Measurements from ENCODE around the gene PCSK2.
"Not testable (repeated sequence)": the region's sequence is repeated elsewhere in the genome, so short reads cannot be mapped to it uniquely, and the experiment has no call there.

Gene PCSK2, protein sequence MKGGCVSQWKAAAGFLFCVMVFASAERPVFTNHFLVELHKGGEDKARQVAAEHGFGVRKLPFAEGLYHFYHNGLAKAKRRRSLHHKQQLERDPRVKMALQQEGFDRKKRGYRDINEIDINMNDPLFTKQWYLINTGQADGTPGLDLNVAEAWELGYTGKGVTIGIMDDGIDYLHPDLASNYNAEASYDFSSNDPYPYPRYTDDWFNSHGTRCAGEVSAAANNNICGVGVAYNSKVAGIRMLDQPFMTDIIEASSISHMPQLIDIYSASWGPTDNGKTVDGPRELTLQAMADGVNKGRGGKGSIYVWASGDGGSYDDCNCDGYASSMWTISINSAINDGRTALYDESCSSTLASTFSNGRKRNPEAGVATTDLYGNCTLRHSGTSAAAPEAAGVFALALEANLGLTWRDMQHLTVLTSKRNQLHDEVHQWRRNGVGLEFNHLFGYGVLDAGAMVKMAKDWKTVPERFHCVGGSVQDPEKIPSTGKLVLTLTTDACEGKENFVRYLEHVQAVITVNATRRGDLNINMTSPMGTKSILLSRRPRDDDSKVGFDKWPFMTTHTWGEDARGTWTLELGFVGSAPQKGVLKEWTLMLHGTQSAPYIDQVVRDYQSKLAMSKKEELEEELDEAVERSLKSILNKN

DNA sequence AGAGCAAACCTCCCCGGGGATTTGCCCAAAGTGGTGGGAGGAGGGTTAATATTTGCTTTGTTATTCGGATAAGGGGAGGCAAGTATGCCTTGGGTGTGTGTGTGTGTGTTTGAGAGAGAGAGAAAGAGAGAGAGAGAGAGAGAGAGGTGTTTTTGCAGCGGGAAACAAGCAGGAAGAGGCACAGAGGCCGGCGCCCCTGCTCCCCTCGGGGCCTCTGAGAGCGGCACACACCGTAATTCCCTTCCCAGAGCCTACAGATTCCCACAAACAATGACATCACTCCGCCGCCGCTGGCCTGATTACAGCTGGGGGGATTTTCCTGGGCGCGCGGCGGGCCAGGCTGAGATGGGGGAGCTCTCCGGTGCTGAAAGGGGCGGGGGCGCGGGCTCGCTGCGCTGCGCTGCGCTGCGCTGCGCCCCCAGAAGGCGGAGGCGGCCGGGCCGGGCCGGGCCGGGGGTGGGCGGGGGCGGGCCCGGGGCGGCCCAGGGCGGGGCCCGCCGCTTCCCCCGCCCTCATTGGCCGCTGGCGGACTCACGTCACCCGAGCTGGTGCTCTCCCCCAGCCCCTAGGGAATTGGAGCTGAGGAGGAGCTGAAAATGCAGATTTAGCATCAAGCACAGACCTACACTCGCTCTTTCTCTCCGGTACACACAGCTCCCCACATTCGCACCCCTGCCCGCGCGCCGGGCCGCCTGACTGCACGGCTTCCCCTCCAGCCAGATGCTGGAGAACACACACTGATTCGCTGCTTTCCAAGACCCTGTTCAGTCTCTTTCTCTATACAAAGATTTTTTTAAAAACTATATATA is at the start of gene PCSK2:
PCSK2 (plus strand) TSS at position 631 of the 809 bp plus-strand sequence. CDS start 266 bp downstream, outside the sequence.
- no peak for DNase-seq

DNA sequence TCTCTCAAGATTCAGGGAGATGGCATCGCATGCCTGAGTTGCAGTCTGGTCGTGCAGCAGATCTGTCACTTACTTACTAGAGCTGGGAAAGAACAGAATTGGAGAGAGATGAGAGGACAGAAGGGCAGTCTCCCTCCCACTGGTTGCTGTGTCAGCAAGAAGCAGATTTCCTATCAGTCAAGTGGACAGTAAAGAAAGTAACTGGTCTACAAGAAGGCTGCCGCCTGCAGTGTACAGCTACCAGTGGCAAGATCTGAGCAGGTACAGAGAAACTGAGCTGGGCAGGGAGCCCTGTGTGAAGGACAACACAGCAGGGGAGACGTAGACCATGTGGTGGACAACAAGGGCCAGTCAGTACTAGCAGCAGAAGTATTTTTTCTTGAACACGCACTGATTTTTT is 49.5 kb upstream of the PCSK2 start:
- no peak for DNase-seq

DNA sequence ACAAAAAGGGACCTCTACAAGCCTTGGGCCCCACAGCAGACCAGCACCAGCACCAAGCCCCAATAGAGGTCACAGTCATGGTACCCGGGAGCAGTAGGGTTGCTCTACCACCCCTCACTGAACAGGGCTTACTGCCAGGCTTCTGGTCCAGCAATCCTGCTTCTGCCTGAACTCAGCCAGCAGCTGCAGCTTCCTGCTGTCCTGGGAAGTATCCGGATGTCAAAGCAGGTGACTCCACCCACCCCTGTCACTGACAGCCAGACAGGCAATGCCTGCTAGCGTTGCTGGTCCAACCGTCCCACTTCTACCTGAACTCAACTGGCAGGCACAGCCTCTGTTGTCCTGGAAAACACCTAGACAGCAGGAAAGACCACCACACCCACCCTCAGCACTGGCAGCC is 47.0 kb upstream of the PCSK2 start:
- DNase-seq, result no peak

DNA sequence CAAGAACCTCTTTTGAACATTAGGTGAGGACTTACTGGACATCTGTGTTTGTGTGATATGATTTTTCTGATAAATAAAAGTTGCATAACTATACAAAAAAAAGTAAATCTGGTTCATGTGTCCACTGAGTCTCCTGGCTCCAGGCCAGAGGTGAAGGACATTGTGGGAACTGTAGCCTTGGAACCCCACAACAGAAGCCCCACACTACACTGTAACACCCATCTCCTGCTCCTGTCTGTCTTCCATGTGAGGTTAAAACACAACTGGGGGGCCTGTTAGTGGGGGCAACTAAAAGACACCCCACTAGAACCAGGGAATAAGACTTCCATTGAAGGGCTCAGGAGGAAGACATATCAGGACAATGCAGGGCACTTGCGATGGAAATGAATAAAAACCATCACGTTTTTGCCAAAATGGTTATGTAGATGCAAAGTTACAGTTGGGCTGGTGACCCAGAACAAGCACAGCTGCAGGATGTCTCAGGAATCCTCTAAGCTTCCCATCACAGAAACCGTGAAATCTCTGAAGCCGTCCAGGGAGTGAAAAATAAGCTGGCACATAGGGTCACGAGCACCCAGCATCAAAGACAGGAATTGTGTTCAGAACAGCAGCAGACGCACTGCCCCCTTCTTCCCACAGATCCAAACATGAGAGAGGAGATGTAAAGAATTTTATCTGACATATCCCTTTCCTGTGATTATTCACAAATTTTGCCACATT is 36.7 kb upstream of the PCSK2 start:
- no peak for DNase-seq

DNA sequence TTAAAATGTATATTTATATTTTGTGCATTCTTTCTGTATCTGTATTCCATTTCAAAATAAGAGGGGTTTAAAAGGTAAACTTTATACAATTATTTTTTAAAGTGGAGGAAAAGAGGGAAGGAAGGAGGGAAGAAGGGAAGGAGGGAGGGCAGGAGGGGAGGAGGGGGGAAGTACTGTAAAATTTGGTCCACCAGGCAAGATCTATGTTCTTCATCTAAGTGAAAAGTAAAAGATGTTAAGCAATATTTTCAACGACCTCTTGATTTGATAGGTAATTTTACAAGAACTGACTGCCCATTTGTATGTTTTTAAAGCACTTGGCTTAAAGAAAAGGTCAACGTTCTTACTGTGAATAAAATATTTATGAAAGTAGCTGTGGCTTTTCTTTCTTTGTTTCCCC is 29.8 kb upstream of the PCSK2 start:
- no peak for DNase-seq

DNA sequence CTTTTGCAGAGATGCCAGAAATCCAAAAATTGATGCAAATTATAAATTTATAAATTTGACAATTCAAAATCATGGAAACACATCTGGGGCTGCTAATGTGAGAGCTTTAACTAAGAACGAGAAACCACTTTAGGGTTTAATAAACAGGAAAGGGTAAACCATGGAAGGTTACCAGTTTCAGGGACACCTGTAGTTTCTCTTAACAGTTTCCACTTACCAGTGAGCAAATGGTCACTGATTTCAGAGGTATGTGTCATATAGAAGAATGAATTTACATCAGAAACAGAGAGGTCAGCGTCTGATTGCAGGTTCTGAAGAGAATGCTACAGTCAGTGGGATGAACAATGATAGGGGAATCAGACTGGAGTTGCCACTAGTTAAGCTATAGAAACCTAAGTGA is 24.8 kb upstream of the PCSK2 start:
- no peak for DNase-seq

DNA sequence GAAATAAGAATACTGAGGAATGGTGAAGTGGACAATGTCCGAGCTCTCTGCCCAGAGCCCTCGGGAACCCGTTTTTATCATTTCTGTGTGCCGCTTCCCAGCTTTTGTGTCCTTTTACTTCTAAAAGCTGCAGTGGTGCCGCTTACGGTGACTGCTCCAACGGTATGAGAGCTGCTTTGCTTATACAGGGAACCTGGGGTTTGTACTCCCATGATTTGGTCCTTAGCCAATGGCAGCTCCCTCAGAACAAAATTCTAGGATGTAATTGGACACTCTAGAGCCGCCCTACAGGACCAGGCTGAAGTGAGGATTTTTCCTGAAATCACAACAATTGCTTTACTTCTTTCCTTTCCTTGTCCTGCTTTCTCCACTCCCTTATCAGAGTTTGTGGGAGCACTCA is 24.2 kb upstream of the PCSK2 start:
- DNase-seq, result no peak

DNA sequence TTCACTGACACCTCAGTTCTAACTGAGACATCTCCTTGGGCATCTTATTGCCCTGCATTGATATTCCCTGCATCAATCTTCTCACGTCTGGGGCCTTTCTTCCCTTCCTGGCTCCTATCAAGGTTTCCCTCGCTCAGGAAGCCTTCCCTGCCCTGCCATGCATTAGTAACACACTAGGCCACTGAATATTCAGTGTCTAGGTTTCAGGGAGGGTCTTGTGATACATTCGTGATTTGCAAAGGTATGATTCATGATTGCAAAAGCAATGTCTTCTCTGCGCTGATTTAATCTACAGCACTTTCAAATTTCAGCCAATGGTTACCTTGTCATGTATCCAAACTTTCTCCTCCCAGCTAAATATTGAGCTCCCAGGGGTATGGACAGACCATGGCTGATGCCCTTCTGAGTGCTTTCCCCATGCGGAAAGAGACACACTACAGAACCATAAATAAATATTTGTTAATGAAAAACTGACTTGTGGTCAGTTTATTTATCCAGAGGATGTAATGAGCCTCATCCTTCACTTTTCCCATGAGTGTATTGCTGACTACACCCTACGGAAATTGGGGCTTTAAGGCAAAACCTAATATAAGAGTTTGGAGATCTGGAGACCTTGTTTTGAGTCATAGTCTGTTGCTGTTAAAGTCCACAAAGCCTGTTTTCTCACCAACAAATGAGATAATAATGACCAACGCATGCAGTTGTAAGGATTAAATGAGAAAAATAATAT is 21.6 kb upstream of the PCSK2 start:
- no peak for DNase-seq

DNA sequence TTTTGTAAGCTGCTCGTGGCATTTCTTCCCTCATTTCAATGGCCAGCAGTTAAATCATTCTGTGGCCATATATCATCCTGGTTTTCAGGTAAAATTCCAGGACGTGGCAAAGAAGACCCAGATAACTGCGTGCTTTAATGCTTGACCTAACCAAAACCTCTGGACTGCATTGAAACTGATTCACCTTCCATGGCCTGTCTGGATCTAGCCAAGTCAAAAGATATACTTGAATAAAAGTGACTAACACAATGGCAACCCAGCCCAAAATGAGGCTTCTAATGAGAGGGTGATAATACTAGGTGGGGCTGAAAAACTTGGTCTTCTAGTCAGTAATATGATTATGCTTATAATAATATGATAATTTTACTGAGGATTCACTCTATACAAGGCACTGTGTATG is 16.5 kb upstream of the PCSK2 start:
- no peak for DNase-seq

DNA sequence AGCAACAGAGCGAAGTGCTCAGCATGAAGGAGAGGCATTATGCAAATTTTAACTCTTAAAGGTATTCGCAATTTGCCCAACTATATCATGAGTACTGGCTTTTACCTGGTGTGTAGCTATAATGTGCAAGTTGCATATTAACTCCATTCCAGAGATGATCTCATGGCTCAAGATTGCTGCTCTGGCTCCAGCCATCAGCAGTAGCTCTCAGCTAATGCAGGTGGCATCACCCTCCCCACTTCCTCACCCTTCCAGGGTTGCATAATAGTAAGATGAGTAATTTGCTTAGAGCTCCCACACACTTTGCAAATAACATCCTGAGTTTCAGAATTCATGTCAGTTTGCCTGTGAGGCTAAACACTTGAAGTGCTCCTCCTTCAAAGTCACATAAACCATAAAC is 15.9 kb upstream of the PCSK2 start:
- DNase-seq, result no peak

DNA sequence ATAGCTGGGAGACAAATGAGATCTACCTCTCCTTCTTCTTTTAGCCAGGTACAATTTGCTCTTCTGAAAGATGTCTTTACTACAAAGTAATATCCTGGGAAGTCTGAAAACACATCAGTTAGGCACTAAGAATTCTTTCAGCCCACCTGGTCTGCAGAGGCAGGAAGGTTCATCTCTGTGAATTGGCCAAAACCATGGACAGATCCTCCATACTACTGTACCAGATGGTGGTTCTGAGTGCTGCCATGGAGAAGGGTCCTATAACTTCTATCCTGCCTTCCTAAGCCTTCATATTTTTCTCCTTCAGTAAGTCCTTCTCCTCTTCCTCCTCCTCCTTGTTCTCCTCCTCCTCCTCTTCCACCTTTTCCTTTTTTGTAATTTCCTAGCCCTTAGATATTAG is 11.7 kb upstream of the PCSK2 start:
- no peak for DNase-seq

DNA sequence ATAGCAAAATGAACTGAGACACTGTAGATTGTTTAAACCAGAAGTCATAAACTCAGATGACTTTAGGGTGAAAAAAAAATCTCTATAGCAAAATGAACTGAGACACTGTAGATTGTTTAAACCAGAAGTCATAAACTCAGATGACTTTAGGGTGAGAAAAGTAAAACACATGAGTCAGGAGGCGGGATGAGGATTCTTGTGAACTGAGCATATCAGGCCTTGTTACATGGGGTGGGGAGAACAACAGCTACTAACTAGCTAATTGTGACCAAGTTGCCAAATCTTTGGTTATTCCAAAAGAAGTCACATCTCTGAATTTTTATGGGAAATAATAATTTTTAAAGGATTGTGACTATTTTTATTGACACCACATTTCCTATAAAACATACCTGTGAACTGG is 7.0 kb upstream of the PCSK2 start:
- not testable (repeated sequence) for DNase-seq

DNA sequence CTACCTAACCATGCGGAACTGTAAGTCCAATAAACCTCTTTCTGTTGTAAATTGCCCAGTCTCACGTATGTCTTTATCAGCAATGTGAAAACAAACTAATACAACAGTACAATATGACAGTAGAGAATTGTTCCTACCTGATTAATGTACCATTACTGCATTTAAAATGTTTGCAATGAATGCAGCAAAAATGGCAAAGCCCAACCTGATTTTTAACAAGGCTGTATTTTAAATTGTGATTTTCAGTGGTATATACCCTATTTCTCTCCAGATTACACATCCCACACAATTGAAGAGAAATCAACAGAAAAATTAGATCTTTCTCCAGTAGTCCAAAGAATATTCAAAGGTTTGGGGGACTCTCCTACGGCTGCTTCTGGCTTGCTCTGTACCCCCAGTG is 3.3 kb upstream of the PCSK2 start:
- DNase-seq, result no peak

DNA sequence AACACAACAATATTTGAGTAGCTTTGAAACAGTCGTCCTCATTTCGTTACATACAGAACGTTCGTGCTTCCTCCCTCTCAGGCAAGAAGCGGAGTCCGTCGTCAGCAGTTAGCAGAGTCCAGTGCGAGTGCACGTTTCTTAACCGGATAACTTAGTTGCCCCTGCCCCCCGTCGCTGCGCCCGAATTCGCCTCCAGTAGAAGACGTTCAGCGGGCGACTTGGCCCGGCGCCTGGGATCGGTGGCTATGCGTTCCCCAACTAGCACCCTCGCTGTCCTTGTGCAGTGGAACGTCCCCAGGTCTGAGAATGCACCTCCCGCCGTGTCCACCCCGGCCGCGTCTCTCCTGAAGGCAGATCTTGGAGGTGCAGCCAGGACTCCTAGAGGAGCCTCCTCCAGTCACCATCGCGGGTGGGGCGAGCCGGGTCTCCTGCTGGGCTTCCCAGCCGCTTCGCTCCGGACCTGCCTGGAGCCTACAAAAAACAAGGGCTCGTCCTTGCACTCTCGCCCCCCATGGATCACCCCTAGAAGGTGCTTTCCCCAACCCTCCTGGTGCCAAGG is 910 bp upstream of the PCSK2 start:
- no peak for DNase-seq

DNA sequence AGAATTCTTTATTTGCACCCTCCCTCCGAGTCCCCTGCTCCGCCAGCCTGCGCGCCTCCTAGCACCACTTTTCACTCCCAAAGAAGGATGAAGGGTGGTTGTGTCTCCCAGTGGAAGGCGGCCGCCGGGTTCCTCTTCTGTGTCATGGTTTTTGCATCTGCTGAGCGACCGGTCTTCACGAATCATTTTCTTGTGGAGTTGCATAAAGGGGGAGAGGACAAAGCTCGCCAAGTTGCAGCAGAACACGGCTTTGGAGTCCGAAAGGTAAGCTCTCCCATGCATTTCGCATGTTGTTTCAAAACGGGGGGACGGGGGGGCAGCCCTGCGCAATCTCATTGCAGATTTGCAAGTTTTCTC is 357 bp downstream of the PCSK2 start:
- no peak for DNase-seq

DNA sequence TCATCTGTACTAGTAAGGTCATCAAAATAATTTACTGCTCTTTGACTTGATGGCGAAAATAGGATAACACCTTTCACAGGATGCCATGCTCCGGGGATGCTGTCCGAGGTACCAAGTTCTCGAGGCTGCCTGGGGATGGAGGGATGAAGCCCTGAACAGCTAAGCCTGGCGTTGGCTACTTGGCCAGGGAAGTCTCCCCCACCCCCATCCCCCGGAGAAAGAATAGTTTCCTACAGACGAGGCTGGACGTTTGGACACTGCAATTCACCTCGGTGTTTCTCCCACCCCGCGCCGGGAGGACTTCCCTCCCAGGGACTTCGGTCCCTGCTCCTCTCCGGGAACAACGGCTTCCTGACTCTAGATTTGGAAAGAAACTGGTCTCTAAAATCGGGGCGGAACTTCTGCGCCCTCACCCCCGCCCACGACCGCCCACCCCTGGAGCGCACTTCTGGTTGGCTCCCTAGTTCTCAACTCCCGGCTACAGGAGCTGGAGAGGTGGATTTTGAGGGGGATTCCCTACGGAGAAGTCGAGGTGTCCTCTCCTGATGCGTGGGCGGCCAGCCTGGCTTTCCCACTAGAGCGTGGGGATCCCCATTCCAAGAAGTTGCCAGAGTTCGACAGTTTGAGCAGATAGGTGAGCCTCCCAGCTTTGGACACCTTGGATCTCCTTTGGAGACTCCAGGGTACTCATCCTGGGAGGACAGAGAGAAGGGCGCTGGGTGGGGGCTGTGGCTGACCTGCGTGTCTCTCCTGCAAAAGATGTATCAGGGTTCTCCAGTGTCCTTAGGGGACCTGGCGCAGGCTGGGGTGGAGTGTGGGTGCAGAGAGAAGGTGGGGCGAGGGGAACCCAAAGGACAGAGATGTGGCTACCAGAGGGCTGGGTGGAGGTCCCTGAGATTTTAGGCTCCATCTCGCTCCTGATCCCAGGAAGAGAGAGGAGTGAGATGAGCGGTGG is 1.1 kb downstream of the PCSK2 start:
- no peak for DNase-seq

DNA sequence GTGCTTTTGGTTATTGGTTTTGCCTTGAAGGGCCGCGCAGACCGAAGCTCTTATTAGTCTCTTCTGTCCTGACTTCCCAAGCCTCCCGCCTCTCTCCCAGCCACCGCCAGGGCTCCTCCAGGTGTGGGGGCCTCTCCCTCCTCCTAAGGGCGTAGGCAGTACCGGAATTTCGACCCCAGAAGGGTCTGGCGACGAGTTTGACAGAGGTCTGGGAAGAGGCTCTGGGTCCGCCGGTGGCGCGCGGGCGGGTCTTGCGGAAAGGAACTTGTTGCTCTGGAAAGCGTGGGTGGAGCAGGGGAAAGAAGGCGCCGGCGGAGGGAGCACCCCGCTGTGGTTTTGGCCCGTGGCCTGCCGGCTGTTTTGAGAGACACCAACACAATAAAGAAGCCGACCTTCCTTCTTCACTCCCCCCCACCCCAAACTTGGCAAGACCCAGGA is 1.8 kb downstream of the PCSK2 start:
- no peak for DNase-seq

DNA sequence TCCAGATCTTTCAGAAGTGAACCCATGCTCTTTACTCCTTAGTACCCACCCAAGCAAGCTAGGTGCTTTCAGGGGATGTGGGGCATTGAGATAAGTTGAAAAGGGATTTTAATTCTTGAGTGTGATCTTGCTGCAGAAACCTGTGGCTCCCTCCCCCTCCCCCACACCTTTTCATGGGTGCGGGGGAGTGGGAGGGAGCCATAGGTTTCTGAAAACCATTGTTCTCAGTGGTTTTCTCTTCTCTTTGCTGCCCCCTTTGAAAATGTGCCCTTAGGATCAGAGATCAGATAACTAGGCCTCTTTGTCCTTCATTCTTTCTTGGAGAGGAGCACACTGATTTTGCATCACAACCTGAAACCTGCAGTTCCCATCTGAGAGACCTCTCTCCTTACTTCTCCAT is 2.4 kb downstream of the PCSK2 start:
- no peak for DNase-seq

DNA sequence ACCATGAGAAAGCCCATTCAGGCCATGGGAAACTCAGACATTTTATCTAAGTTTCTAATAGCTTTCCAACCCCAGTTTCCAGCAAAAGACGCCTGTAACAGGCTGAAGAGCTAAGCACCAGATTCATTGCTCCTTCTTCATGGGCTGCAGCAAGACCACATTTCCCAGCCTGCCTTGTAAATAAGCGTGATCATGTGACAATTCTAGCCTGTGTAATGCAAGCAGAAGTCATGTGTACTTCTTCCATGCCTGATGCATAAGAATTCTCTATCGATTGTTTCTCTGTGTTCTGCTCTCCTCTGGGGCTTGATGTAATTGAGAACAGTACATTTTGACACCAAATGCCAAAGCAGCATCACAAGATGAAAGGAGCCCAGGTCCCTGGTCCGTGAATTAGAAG is 6.8 kb downstream of the PCSK2 start:
- DNase-seq, result no peak

DNA sequence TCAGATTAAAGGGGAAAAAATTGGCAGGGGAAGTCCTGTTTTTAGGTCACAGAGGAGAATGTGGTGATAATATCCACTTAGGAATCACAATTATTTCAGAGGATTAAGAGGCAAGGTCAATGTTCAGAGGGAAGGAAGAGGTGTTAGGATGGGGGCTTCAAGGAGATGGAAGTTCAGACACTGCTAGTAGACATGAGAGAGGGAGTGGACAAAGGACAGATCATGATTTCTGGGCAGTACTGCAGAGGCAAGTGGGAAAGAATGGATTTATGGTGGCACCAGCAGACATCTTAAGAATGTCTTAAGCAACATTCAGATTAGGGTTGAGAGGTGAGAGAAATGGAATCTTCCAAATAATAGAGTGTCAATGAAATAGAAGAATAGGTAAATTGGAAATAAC is 9.9 kb downstream of the PCSK2 start:
- DNase-seq, result no peak

DNA sequence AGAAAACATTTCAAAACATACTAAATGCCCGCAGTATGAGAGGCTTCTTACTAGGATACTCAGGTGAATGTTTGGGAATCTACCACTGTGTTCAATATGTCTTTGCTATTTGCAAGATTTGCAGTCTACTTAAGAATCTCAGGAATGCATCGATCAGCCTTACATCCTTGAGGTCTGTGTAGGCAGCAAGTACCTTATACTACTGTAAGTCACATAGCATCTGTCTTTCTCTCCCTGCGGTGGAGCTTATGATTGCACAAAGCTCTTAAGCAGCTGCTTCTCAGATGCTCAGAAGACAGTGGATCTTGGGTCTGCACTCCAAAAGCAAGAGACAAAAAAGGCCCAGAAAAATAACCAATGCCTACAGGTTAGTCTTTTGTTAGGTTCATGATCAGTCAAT is 21.4 kb downstream of the PCSK2 start:
- DNase-seq, result no peak

Data from activated CD4-positive, CD25-positive, alpha-beta regulatory T cell (primary cell).